ENCODE data around the gene HK2. TPM values are rescaled to one million over a fixed set of nuclear protein-coding genes. Genes with fewer than 3 reads are reported as not detected.

Gene HK2
- total and polyA plus RNA-seq, 2 donors (not counting 3 experiments of a cell fraction or from before 2014, with no cell fraction given): 3.4 to 13.0 TPM

DNA sequence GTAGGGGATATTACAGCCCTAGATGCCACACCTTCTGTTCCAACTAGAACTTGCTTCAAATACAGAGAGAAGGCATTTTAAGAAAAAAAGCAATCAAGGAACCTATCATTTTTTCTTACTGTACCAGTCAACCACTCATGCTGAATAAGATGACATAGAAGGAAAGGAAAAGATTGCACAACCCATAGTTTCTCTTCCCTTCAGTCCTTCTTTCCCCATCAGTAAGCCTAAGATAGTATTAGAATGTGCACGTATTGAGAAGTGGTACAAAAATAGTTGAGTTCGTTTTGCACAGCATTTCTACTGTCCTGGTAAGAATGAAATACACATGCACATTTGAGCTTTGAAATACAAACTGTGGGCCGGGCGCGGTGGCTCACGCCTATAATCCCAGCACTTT is 27.0 kb upstream of the HK2 start:
- no peaks in the 10 kb centered on the region for H3K79me2 ChIP-seq (ENCODE audit: control insufficient read depth, insufficient read depth, low read length)
- no peak for TF ChIP-seq MAX (IDR thresholded peaks at IDR 0.05; ENCODE audit: insufficient read depth, insufficient read length)
- no peak for TF ChIP-seq GATA2 (IDR thresholded peaks at IDR 0.05; ENCODE audit: insufficient read depth, insufficient read length, low read depth, low read length)
- TF ChIP-seq POLR2AphosphoS5 (IDR thresholded peaks at IDR 0.05; ENCODE audit: insufficient read depth, low read depth, low read length): no peak
- no peak for TF ChIP-seq EZH2 (IDR thresholded peaks at IDR 0.05; ENCODE audit: borderline replicate concordance, low read depth, low read length, severe bottlenecking)
- TF ChIP-seq MYC (IDR thresholded peaks at IDR 0.05; ENCODE audit: low read depth, low read length): no peak
- no peak for TF ChIP-seq POLR2A (IDR thresholded peaks at IDR 0.05; ENCODE audit: low read depth, low read length)
- no peak for TF ChIP-seq JUN (IDR thresholded peaks at IDR 0.05; ENCODE audit: borderline replicate concordance, insufficient read depth, insufficient read length, low read depth)
- no peak for TF ChIP-seq FOS (IDR thresholded peaks at IDR 0.05; ENCODE audit: borderline replicate concordance, insufficient read depth, low read length)
- TF ChIP-seq CTCF (IDR thresholded peaks at IDR 0.05; ENCODE audit: extremely low read depth in 1 of 2, insufficient read depth in 1 of 2, low read depth in 1 of 2, low read length in 2 of 2): no peak
- no peak overlapping the region for H3K9ac ChIP-seq (replicated peaks; ENCODE audit: extremely low read depth, insufficient read depth, low read length)
- no peaks in the 10 kb centered on the region for H3K36me3 ChIP-seq (ENCODE audit: control insufficient read depth in 2 of 2, extremely low read depth in 1 of 2, insufficient read depth in 2 of 2, low read length in 2 of 2)
- no TSS peak for BruUV-seq (replicated peaks)
- POLR2A ChIA-PET: no interaction called here
- intact Hi-C loops (cut with micrococcal nuclease): no loop called here
- H3K4me3 ChIP-seq (replicated peaks in 1 of 3; ENCODE audit: insufficient read depth in 1 of 3, low read depth in 1 of 3, low read length in 3 of 3): no peak overlapping the region
- H3K27me3 ChIP-seq (ENCODE audit: control insufficient read depth in 2 of 2, insufficient read depth in 2 of 2, low read length in 2 of 2): peaks cover 0 to 12% of the 10 kb centered on the region in 2 experiments
- H4K20me1 ChIP-seq (replicated peaks; ENCODE audit: control insufficient read depth, extremely low read depth, insufficient read depth, low read length): no peaks in the 10 kb centered on the region
- no peaks in the 10 kb centered on the region for H3K4me1 ChIP-seq (ENCODE audit: control insufficient read depth, extremely low read depth, insufficient read depth, low read length)
- H2AFZ ChIP-seq (ENCODE audit: low read depth, low read length): no peak overlapping the region
- no peaks in the 10 kb centered on the region for H3K9me1 ChIP-seq (replicated peaks; ENCODE audit: control insufficient read depth, extremely low read depth, insufficient read depth, low read length)
- dilution Hi-C loops (cut with MboI; ENCODE audit: extremely low pct_ligation_motif_present, low sequenced_read_pairs): no loop called here
- CTCF ChIA-PET: no interaction called here
- no peak for DNase-seq (ENCODE audit: low read depth, low spot score)
- no peak for FAIRE-seq
- no peaks in the 10 kb centered on the region for H3K9me3 ChIP-seq (replicated peaks; ENCODE audit: control insufficient read depth, insufficient read depth, low read length)
- H3K27ac ChIP-seq (ENCODE audit: insufficient read depth, low read depth, low read length): no peak overlapping the region
- no peak overlapping the region for H3K4me2 ChIP-seq (ENCODE audit: insufficient read depth, low read length)
